DOHH2 (cell line): ENCODE data around the gene ZNRF2.
"Not testable (repeated sequence)": the region's sequence is repeated elsewhere in the genome, so short reads cannot be mapped to it uniquely, and the experiment has no call there.

Experiments
- H3F3A ChIP-seq: fragments of 200-600 bp; sonication (generic), shearing (Covaris generic); 2 replicates; pipeline ENCODE4 v1.6.0; 2016; ENCODE audit warnings: antibody characterized with exemption, mild to moderate bottlenecking; ENCODE audit not compliant: control insufficient read depth, insufficient read depth
- H3K27ac ChIP-seq: fragments of 200-600 bp; sonication (generic); 2 replicates; pipeline ENCODE4 v1.5.1; 2014; ENCODE audit warnings: low read depth, mild to moderate bottlenecking, low read length, moderate library complexity
- H3K27me3 ChIP-seq: fragments of 200-600 bp; sonication (generic); 2 replicates; pipeline ENCODE4 v1.6.1; 2014; ENCODE audit warnings: mild to moderate bottlenecking, low read length, mixed read lengths; ENCODE audit not compliant: control insufficient read depth
- H3K36me3 ChIP-seq: fragments of 200-600 bp; sonication (generic); 2 replicates; pipeline ENCODE4 v1.6.1; 2014; ENCODE audit warnings: mild to moderate bottlenecking, low read length, moderate library complexity, mixed read lengths; ENCODE audit not compliant: control insufficient read depth
- H3K4me1 ChIP-seq: fragments of 200-600 bp; sonication (generic); 2 replicates; pipeline ENCODE4 v1.6.1; 2014; ENCODE audit warnings: mild to moderate bottlenecking, low read length, mixed read lengths; ENCODE audit not compliant: control insufficient read depth
- H3K4me2 ChIP-seq: fragments of 200-600 bp; sonication (generic); 2 replicates; pipeline ENCODE4 v1.6.0; 2014; ENCODE audit warnings: mild to moderate bottlenecking, low read length, moderate library complexity
- H3K4me3 ChIP-seq: fragments of 200-600 bp; sonication (generic); 2 replicates; pipeline ENCODE4 v1.5.1; 2014; ENCODE audit warnings: mild to moderate bottlenecking, low read length, mixed read lengths
- H3K79me2 ChIP-seq: fragments of 200-600 bp; sonication (generic); 2 replicates; pipeline ENCODE4 v1.6.1; 2014; ENCODE audit warnings: mild to moderate bottlenecking, low read length, mixed read lengths; ENCODE audit not compliant: control insufficient read depth
- H3K9me2 ChIP-seq: fragments of 200-600 bp; sonication (generic); replicated peaks from 2 replicates; pipeline ENCODE4 v1.6.1; 2014; ENCODE audit warnings: mild to moderate bottlenecking, low read length, mixed read lengths; ENCODE audit not compliant: control insufficient read depth
- H3K9me3 ChIP-seq: fragments of 200-600 bp; sonication (generic); 2 replicates; pipeline ENCODE4 v1.6.1; 2014; ENCODE audit warnings: antibody characterized with exemption, low read length, mixed read lengths; ENCODE audit not compliant: control insufficient read depth, insufficient read depth
- H4K20me1 ChIP-seq: fragments of 200-600 bp; sonication (generic); 2 replicates; pipeline ENCODE4 v1.6.0; 2014; ENCODE audit warnings: low read depth, mild to moderate bottlenecking, antibody characterized with exemption, low read length, moderate library complexity; ENCODE audit not compliant: control insufficient read depth, insufficient read depth
- CTCF ChIP-seq: fragments of 200-600 bp; sonication (generic); IDR thresholded peaks from one replicate; pipeline ENCODE4 v1.5.1; 2014; ENCODE audit warnings: antibody characterized with exemption, mild to moderate bottlenecking, low read depth, low read length; ENCODE audit not compliant: poor library complexity, severe bottlenecking
- EZH2phosphoT487 ChIP-seq: fragments of 200-600 bp; sonication (generic); IDR thresholded peaks from 2 replicates; pipeline ENCODE4 v1.6.1; 2017; ENCODE audit warnings: borderline replicate concordance, mild to moderate bottlenecking, antibody characterized with exemption, low read length, moderate library complexity, mixed read lengths

The ZNRF2 gene

GRCh38 chr7:30296304-30296703 lies 11.9 kb downstream of the ZNRF2 start:
- not testable (repeated sequence) for H3K9me3 ChIP-seq, H3K36me3 ChIP-seq, H3K9me2 ChIP-seq, H3F3A ChIP-seq, H3K27me3 ChIP-seq
- 0 out of 2 replicates have a peak overlapping the region, but pooled peaks have one; percentile 10 for H3K27ac ChIP-seq
- H3K4me2 ChIP-seq: peak overlapping the region; percentile 47
- H3K4me1 ChIP-seq: peaks cover 93% of the 10 kb centered on the region
- peaks cover 99% of the 10 kb centered on the region for H3K79me2 ChIP-seq
- peak overlapping the region; percentile 17; the same call in 1 of the 2 replicates for H3K4me3 ChIP-seq
- H4K20me1 ChIP-seq: peaks cover 24% of the 10 kb centered on the region; the same call in 1 of the 2 replicates

GRCh38 chr7:30297499-30297898 lies 13.1 kb downstream of the ZNRF2 start:
- not testable (repeated sequence) for H3K9me2 ChIP-seq, H3K4me3 ChIP-seq, H3K9me3 ChIP-seq, H3F3A ChIP-seq, H3K27ac ChIP-seq, H3K36me3 ChIP-seq, H3K27me3 ChIP-seq
- Histone ChIP-seq H3K4me1 (peaks cover 94% of the 10 kb centered on the region), H3K4me2 (peak overlapping the region; percentile 47; the same call in 1 of the 2 replicates), H3K79me2 (peaks cover 99% of the 10 kb centered on the region), H4K20me1 (peaks cover 21% of the 10 kb centered on the region; the same call in 1 of the 2 replicates)

- not testable (repeated sequence) for H3K36me3 ChIP-seq, H3K4me3 ChIP-seq, H3K27ac ChIP-seq, H3F3A ChIP-seq, H3K9me3 ChIP-seq, H3K27me3 ChIP-seq, H3K4me2 ChIP-seq, H3K9me2 ChIP-seq
- H3K4me1 ChIP-seq: peaks cover 94% of the 10 kb centered on the region
- H3K79me2 ChIP-seq: peaks cover 99% of the 10 kb centered on the region
- H4K20me1 ChIP-seq: peaks cover 24% of the 10 kb centered on the region; the same call in 1 of the 2 replicates
Measured at GRCh38 chr7:30298409-30298808, 14.0 kb downstream of the ZNRF2 start.

GRCh38 chr7:30301751-30302150 lies 17.4 kb downstream of the ZNRF2 start:
- H3K79me2 ChIP-seq: peaks cover 99% of the 10 kb centered on the region
- H3K4me1 ChIP-seq: peaks cover 86% of the 10 kb centered on the region
- no peaks in the 10 kb centered on the region; the same call in 1 of the 2 replicates for H3K36me3 ChIP-seq
- no peaks in the 10 kb centered on the region for H3K9me3 ChIP-seq
- no peak overlapping the region for H3K4me2 ChIP-seq
- H4K20me1 ChIP-seq: peaks cover 30% of the 10 kb centered on the region; the same call in 1 of the 2 replicates
- H3F3A ChIP-seq: peaks cover 5% of the 10 kb centered on the region; the same call in 1 of the 2 replicates
- no peak for TF ChIP-seq CTCF
- TF ChIP-seq EZH2phosphoT487: no peak
- no peaks in the 10 kb centered on the region for H3K9me2 ChIP-seq
- no peaks in the 10 kb centered on the region for H3K27me3 ChIP-seq
- H3K27ac ChIP-seq: no peak overlapping the region
- H3K4me3 ChIP-seq: no peak overlapping the region

- Histone ChIP-seq H3K9me2 (no peaks in the 10 kb centered on the region), H3K4me1 (peaks cover 85% of the 10 kb centered on the region), H3K27ac (no peak overlapping the region), H3K27me3 (no peaks in the 10 kb centered on the region), H3K4me2 (peak overlapping the region; percentile 35), H3F3A (peaks cover 5% of the 10 kb centered on the region; the same call in 1 of the 2 replicates), H3K79me2 (peaks cover 99% of the 10 kb centered on the region), H3K36me3 (no peaks in the 10 kb centered on the region; the same call in 1 of the 2 replicates), H4K20me1 (peaks cover 30% of the 10 kb centered on the region; the same call in 1 of the 2 replicates), H3K9me3 (no peaks in the 10 kb centered on the region), H3K4me3 (no peak overlapping the region)
- no peak for TF ChIP-seq EZH2phosphoT487
- TF ChIP-seq CTCF: no peak
Measured at GRCh38 chr7:30302656-30303311, 18.4 kb downstream of the ZNRF2 start.
